GM19099 (cell line): ENCODE data around the gene MAN1A1.

ENCODE experiments used
- POLR2A ChIP-seq: IDR thresholded peaks from 3 replicates; pipeline ENCODE4 v1.6.1; 2011; ENCODE audit warnings: low read depth; ENCODE audit not compliant: insufficient read length; ENCODE audit errors: extremely low read depth

Gene MAN1A1

GRCh38 chr6:119350202-119350951, 816 bp upstream of the MAN1A1 start:
- TF ChIP-seq POLR2A, result no peak

GRCh38 chr6:119348748-119349360, 707 bp downstream of the MAN1A1 start:
- TF ChIP-seq POLR2A, result no peak

GRCh38 chr6:119348096-119348747, 1.3 kb downstream of the MAN1A1 start:
- TF ChIP-seq POLR2A, result peak; percentile 75

GRCh38 chr6:119347466-119348095, 2.0 kb downstream of the MAN1A1 start:
- no peak for TF ChIP-seq POLR2A

GRCh38 chr6:119346936-119347335, 2.6 kb downstream of the MAN1A1 start:
- TF ChIP-seq POLR2A, result no peak

GRCh38 chr6:119346450-119346849, 3.1 kb downstream of the MAN1A1 start:
- no peak for TF ChIP-seq POLR2A

GRCh38 chr6:119345114-119345513, 4.4 kb downstream of the MAN1A1 start:
- no peak for TF ChIP-seq POLR2A

GRCh38 chr6:119344306-119344705, 5.3 kb downstream of the MAN1A1 start:
- TF ChIP-seq POLR2A, result no peak

GRCh38 chr6:119343573-119344146, 5.9 kb downstream of the MAN1A1 start:
- no peak for TF ChIP-seq POLR2A

GRCh38 chr6:119343167-119343566, 6.4 kb downstream of the MAN1A1 start:
- no peak for TF ChIP-seq POLR2A

- TF ChIP-seq POLR2A, result no peak
Measured at GRCh38 chr6:119342430-119342829, 7.1 kb downstream of the MAN1A1 start.

GRCh38 chr6:119340796-119341487, 8.6 kb downstream of the MAN1A1 start:
- no peak for TF ChIP-seq POLR2A

- no peak for TF ChIP-seq POLR2A
Measured at GRCh38 chr6:119339941-119340456, 9.6 kb downstream of the MAN1A1 start.

- no peak for TF ChIP-seq POLR2A
Measured at GRCh38 chr6:119337762-119338161, 11.8 kb downstream of the MAN1A1 start.

- no peak for TF ChIP-seq POLR2A
Measured at GRCh38 chr6:119337252-119337651, 12.3 kb downstream of the MAN1A1 start.
